Activated naive CD8-positive, alpha-beta T cell treated with anti-CD3 and anti-CD28 coated beads for 36 hours (primary cell): ENCODE measurements around the gene HCFC1R1. TPM values are rescaled to one million over a fixed set of nuclear protein-coding genes. Genes with fewer than 3 reads are reported as not detected.
"Not testable (repeated sequence)": the region's sequence is repeated elsewhere in the genome, so short reads cannot be mapped to it uniquely, and the experiment has no call there.

Experiments
- DNase-seq: peaks from one replicate; pipeline ENCODE4 v3.0.0; 2021
- H3K27ac Mint-ChIP-seq: one replicate; pipeline ENCODE4 v1.8.0; 2022; ENCODE audit warnings: mild to moderate bottlenecking, moderate library complexity, mixed read lengths
- H3K27me3 Mint-ChIP-seq: one replicate; pipeline ENCODE4 v1.8.0; 2022; ENCODE audit warnings: mild to moderate bottlenecking, mixed read lengths
- H3K36me3 Mint-ChIP-seq: one replicate; pipeline ENCODE4 v1.8.0; 2021; ENCODE audit warnings: mild to moderate bottlenecking, mixed read lengths
- H3K4me1 Mint-ChIP-seq: one replicate; pipeline ENCODE4 v1.8.0; 2021; ENCODE audit warnings: mixed read lengths
- H3K4me3 Mint-ChIP-seq: one replicate; pipeline ENCODE4 v1.8.0; 2022; ENCODE audit warnings: mild to moderate bottlenecking, moderate library complexity, mixed read lengths
- H3K9me3 Mint-ChIP-seq: one replicate; pipeline ENCODE4 v1.8.0; 2022; ENCODE audit warnings: mixed read lengths
- total RNA-seq, 2 experiments: library from RNA; stranded (reverse); gene quantifications; one replicate each; pipeline ENCODE4 v1.2.3, GENCODE V29; 2021

HCFC1R1 gene
- total RNA-seq: 10 to 100 TPM; 23.4 to 23.7 TPM

- Mint-ChIP-seq H3K27me3 (peaks cover 9% of the 10 kb centered on the region), H3K4me3 (peak within 1 kb of the TSS; percentile 95), H3K27ac (peak within 1 kb of the TSS; percentile 98), H3K4me1 (peaks cover 40% of the 10 kb centered on the region), H3K9me3 (no peaks in the 10 kb centered on the region), H3K36me3 (peaks cover 8% of the 10 kb centered on the region)
- DNase-seq: peak; percentile 95
Measured at GRCh38 chr16:3023669-3024478, at the start of gene HCFC1R1, which contains the start of gene THOC6. TSS of gene HCFC1R1 (minus strand) at chr16:3023942. CDS start at chr16:3023941, 1 bp downstream. TSS of gene THOC6 (plus strand) at chr16:3024035. CDS start at chr16:3024327, 292 bp downstream.

GRCh38 chr16:3073448-3073847, 49.7 kb upstream of the HCFC1R1 start:
- Mint-ChIP-seq H3K27me3 (no peaks in the 10 kb centered on the region), H3K4me1 (peaks cover 66% of the 10 kb centered on the region), H3K27ac (peak overlapping the region; percentile 99), H3K9me3 (peaks cover 7% of the 10 kb centered on the region), H3K36me3 (peaks cover 29% of the 10 kb centered on the region), H3K4me3 (peak overlapping the region; percentile 22)
- DNase-seq: no peak

- H3K9me3 Mint-ChIP-seq, H3K4me3 Mint-ChIP-seq: not testable (repeated sequence)
- H3K36me3 Mint-ChIP-seq: peaks cover 34% of the 10 kb centered on the region
Measured at GRCh38 chr16:3072576-3073263, 49.0 kb upstream of the HCFC1R1 start.

GRCh38 chr16:3072148-3072547, 48.4 kb upstream of the HCFC1R1 start:
- peak overlapping the region; percentile 90 for H3K27ac Mint-ChIP-seq
- H3K9me3 Mint-ChIP-seq, H3K27me3 Mint-ChIP-seq, DNase-seq: not testable (repeated sequence)
- peaks cover 69% of the 10 kb centered on the region for H3K4me1 Mint-ChIP-seq
- peak overlapping the region; percentile 3 for H3K4me3 Mint-ChIP-seq
- peaks cover 40% of the 10 kb centered on the region for H3K36me3 Mint-ChIP-seq

More at GRCh38 chr16:3072576-3073263, 49.0 kb upstream of the HCFC1R1 start:
- Mint-ChIP-seq H3K4me1 (peaks cover 70% of the 10 kb centered on the region), H3K27ac (peak overlapping the region; percentile 99)
- peak; percentile 72 for DNase-seq
- not testable (repeated sequence) for H3K27me3 Mint-ChIP-seq

- H3K4me3 Mint-ChIP-seq: peak overlapping the region; percentile 3
- no peaks in the 10 kb centered on the region for H3K27me3 Mint-ChIP-seq
- DNase-seq: no peak
- peaks cover 64% of the 10 kb centered on the region for H3K4me1 Mint-ChIP-seq
- H3K36me3 Mint-ChIP-seq: peaks cover 43% of the 10 kb centered on the region
- H3K9me3 Mint-ChIP-seq: peaks cover 1% of the 10 kb centered on the region
- H3K27ac Mint-ChIP-seq: peak overlapping the region; percentile 90
Measured at GRCh38 chr16:3071655-3072054, 47.9 kb upstream of the HCFC1R1 start.

GRCh38 chr16:3070608-3071111, 46.9 kb upstream of the HCFC1R1 start:
- H3K27me3 Mint-ChIP-seq: no peaks in the 10 kb centered on the region
- no peak overlapping the region for H3K4me3 Mint-ChIP-seq
- H3K4me1 Mint-ChIP-seq: peaks cover 60% of the 10 kb centered on the region
- H3K9me3 Mint-ChIP-seq: peaks cover 1% of the 10 kb centered on the region
- DNase-seq: no peak
- H3K36me3 Mint-ChIP-seq: peaks cover 53% of the 10 kb centered on the region
- H3K27ac Mint-ChIP-seq: peak overlapping the region; percentile 90

GRCh38 chr16:3069146-3069545, 45.4 kb upstream of the HCFC1R1 start:
- DNase-seq, H3K27me3 Mint-ChIP-seq, H3K9me3 Mint-ChIP-seq: not testable (repeated sequence)
- peaks cover 51% of the 10 kb centered on the region for H3K36me3 Mint-ChIP-seq
- H3K27ac Mint-ChIP-seq: peak overlapping the region; percentile 90
- H3K4me1 Mint-ChIP-seq: peaks cover 53% of the 10 kb centered on the region
- H3K4me3 Mint-ChIP-seq: peak overlapping the region; percentile 15

GRCh38 chr16:3068487-3068886, 44.7 kb upstream of the HCFC1R1 start:
- Mint-ChIP-seq H3K36me3 (peaks cover 51% of the 10 kb centered on the region), H3K4me1 (peaks cover 51% of the 10 kb centered on the region), H3K4me3 (peak overlapping the region; percentile 100), H3K27ac (peak overlapping the region; percentile 100), H3K27me3 (no peaks in the 10 kb centered on the region), H3K9me3 (no peaks in the 10 kb centered on the region)
- DNase-seq: no peak

- Mint-ChIP-seq H3K9me3 (no peaks in the 10 kb centered on the region), H3K4me3 (peak overlapping the region; percentile 100), H3K4me1 (peaks cover 44% of the 10 kb centered on the region), H3K27ac (peak overlapping the region; percentile 100), H3K27me3 (no peaks in the 10 kb centered on the region), H3K36me3 (peaks cover 49% of the 10 kb centered on the region)
- no peak for DNase-seq
Measured at GRCh38 chr16:3066440-3066748, 42.7 kb upstream of the HCFC1R1 start.

- DNase-seq: peak; percentile 42
- peak overlapping the region; percentile 100 for H3K27ac Mint-ChIP-seq
- no peaks in the 10 kb centered on the region for H3K27me3 Mint-ChIP-seq
- H3K9me3 Mint-ChIP-seq: no peaks in the 10 kb centered on the region
- peaks cover 49% of the 10 kb centered on the region for H3K36me3 Mint-ChIP-seq
- H3K4me1 Mint-ChIP-seq: peaks cover 40% of the 10 kb centered on the region
- peak overlapping the region; percentile 100 for H3K4me3 Mint-ChIP-seq
Measured at GRCh38 chr16:3065742-3066439, 42.1 kb upstream of the HCFC1R1 start.

- peak; percentile 68 for DNase-seq
- H3K4me3 Mint-ChIP-seq: peak within 1 kb of the TSS; percentile 100
- no peaks in the 10 kb centered on the region for H3K9me3 Mint-ChIP-seq
- peaks cover 47% of the 10 kb centered on the region for H3K36me3 Mint-ChIP-seq
- H3K27me3 Mint-ChIP-seq: no peaks in the 10 kb centered on the region
- H3K27ac Mint-ChIP-seq: peak within 1 kb of the TSS; percentile 100
- peaks cover 36% of the 10 kb centered on the region for H3K4me1 Mint-ChIP-seq
Measured at GRCh38 chr16:3065069-3065741, 41.5 kb upstream of the HCFC1R1 start, which contains the start of gene IL32. TSS of gene IL32 (plus strand) at chr16:3065640. CDS start at chr16:3065812, 172 bp downstream.

GRCh38 chr16:3063625-3064386, 40.1 kb upstream of the HCFC1R1 start:
- Mint-ChIP-seq H3K36me3 (peaks cover 35% of the 10 kb centered on the region), H3K4me1 (peaks cover 39% of the 10 kb centered on the region), H3K27ac (peak overlapping the region; percentile 100), H3K4me3 (peak overlapping the region; percentile 100), H3K27me3 (no peaks in the 10 kb centered on the region), H3K9me3 (no peaks in the 10 kb centered on the region)
- DNase-seq: no peak

- Mint-ChIP-seq H3K9me3 (no peaks in the 10 kb centered on the region), H3K36me3 (peaks cover 24% of the 10 kb centered on the region), H3K4me1 (peaks cover 35% of the 10 kb centered on the region), H3K4me3 (no peak overlapping the region), H3K27ac (no peak overlapping the region), H3K27me3 (no peaks in the 10 kb centered on the region)
- no peak for DNase-seq
Measured at GRCh38 chr16:3062553-3062952, 38.8 kb upstream of the HCFC1R1 start.
